ENCODE measurements around the gene CFLAR.

- TF ChIP-seq MYC (IDR thresholded peaks at IDR 0.05; ENCODE audit: low read depth, low read length) (no peak), MYC (CRISPR knock-in tag; IDR thresholded peaks at IDR 0.05; ENCODE audit: borderline replicate concordance, low read depth) (no peak), PML (IDR thresholded peaks at IDR 0.05; ENCODE audit: low read length) (no peak), JUND (IDR thresholded peaks at IDR 0.05; ENCODE audit: borderline replicate concordance, low read depth, low read length) (no peak), JUND (tag; IDR thresholded peaks at IDR 0.05; ENCODE audit: borderline replicate concordance, low read depth, low read length) (no peak), U2AF1 (optimal IDR thresholded peaks at IDR 0.05; ENCODE audit: low read depth, low read length) (no peak), TAF1 (IDR thresholded peaks at IDR 0.05; ENCODE audit: control insufficient read depth, extremely low read depth, insufficient read depth, low read length, severe bottlenecking) (no peak), PKNOX1 (IDR thresholded peaks at IDR 0.05) (no peak)
These were observed 103.5 kb downstream of the CFLAR start for GRCh38 chr2:201219328-201220096.

Measured in K562 (cell line).